ENCODE measurements around the gene PKDCC.

Gene PKDCC

DNA sequence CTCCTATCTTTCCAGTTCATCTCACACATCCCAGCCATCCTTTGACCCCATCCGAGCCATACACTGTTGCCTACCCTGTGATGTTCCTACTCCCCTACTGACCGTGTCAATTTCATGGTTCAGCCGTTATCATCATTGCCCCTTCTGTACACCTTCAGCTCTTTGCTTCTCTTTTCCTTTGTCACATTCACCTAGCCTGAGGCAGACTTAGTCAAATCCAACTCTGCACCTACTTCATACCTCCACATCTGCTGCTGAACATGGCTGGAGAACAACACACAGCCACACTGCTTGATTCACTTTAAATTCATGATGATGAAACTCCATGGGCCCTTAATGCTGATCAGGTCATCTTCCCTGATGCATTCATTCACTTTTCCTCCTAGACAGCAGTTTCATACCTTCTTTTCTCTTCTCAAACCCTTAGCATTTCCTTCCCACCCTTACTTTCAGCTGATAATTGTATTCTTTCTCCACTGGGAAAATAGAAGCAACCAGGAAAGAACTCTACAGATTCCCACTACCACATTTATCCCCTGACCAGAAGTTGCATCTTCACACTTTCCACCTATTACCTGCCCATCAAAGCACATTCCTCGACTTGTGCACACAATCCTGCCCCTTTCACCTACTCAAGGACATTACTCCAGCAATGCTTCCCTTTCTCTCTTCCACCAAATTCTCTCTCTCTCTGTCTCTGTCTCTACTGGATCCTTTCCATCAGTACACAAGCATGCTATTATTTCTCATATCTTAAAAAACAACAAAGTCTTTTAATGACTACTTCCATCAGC is 59.6 kb downstream of the PKDCC start:
- DNase-seq, result no peak

All from activated CD4-positive, CD25-positive, alpha-beta regulatory T cell (primary cell).